ENCODE results near the gene IGFBP1. TPM values are rescaled to one million over a fixed set of nuclear protein-coding genes. Genes with fewer than 3 reads are reported as not detected.

IGFBP1 gene
- total and polyA plus RNA-seq, 8 donors: 0.10 to 0.31 TPM; not detected in 6

DNA sequence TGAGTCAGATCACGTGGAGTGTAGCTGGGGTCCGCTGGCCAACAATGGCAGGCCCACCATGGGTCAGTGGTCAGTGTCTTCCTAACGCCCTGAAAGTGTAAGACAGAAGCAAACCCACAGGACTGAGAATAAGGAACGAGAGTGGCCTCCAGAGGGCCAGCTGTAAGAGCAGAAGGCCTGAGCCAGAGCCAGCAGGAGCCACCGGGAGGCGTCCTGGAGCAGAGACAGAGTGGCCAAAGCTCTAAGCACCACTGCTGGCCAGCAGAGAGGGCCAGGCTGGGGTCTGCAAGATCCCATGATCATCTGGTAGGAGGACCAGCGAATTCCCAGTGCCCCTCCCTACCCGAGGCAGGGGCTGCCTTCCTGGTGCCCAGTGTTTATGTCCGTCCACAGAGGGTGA lies 24.6 kb upstream of the IGFBP1 start:
- ATAC-seq: no peak
- intact Hi-C loops (cut with DNase I): no loop called here
- no peaks in the 10 kb centered on the region for H3K4me1 ChIP-seq

GRCh38 chr7:45865594-45866410 lies 22.5 kb upstream of the IGFBP1 start:
- intact Hi-C loops (cut with DNase I): no loop called here
- H3K27ac ChIP-seq: no peak overlapping the region

More for the DNA sequence above, 24.6 kb upstream of the IGFBP1 start:
- no peaks in the 10 kb centered on the region for H3K9me3 ChIP-seq
- no peaks in the 10 kb centered on the region for H3K27me3 ChIP-seq
- no peaks in the 10 kb centered on the region for H3K36me3 ChIP-seq
- no peak overlapping the region for H3K4me3 ChIP-seq
- no peak for DNase-seq
- no peak for TF ChIP-seq CTCF (IDR thresholded peaks at IDR 0.05)
- H3K27ac ChIP-seq: no peak overlapping the region

DNA sequence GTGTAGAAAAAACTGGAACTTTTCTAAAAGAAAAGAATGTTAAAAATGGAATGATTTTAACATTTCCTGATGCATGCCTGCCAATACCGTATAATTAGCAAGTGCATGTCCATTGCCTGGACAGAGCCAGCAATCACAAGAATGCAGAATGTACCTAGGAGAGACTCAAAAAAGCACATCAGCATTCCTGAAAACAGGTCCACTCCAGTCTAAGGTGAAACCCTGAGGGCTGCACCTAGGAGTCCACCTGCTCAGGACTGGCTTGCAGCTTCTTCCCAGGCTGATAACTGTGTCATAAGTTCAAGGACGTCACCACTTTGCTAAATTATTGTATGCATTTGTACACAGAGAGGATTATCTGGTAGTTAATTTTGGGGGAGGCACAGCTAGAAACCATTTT lies 20.8 kb upstream of the IGFBP1 start:
- H3K4me1 ChIP-seq: no peaks in the 10 kb centered on the region
- no peak for ATAC-seq
- no peaks in the 10 kb centered on the region for H3K27me3 ChIP-seq
- no peak overlapping the region for H3K27ac ChIP-seq
- no peak overlapping the region for H3K4me3 ChIP-seq
- no peak for TF ChIP-seq CTCF (IDR thresholded peaks at IDR 0.05)
- intact Hi-C loops (cut with DNase I): no loop called here
- no peak for DNase-seq
- no peaks in the 10 kb centered on the region for H3K9me3 ChIP-seq
- H3K36me3 ChIP-seq: no peaks in the 10 kb centered on the region

More at GRCh38 chr7:45865594-45866410, 22.5 kb upstream of the IGFBP1 start:
- TF ChIP-seq CTCF (IDR thresholded peaks at IDR 0.05): no peak
- no peaks in the 10 kb centered on the region for H3K27me3 ChIP-seq
- H3K4me1 ChIP-seq: no peaks in the 10 kb centered on the region
- no peak for ATAC-seq
- no peaks in the 10 kb centered on the region for H3K9me3 ChIP-seq
- no peaks in the 10 kb centered on the region for H3K36me3 ChIP-seq
- H3K4me3 ChIP-seq: no peak overlapping the region
- DNase-seq: no peak

DNA sequence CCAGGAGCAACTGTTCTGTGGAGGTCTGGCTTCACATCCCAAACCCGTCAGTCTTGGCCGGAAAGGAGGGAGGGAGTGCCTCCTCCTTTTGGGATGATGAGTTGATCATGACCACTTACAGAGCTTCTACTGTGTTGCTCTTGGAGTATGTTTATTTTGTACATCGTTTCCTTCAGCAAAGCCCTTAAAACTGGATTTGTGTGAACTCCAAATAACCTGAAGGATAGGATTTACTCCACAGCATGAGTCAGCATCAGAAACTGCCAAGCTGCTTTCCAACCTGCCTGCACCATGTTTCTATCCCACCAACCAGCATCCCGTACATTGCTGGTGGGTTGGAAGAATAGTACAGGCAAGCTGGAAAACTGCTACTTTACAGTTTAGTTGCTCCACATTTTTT lies 18.9 kb upstream of the IGFBP1 start:
- intact Hi-C loops (cut with DNase I): no loop called here
- ATAC-seq (no peak), DNase-seq (no peak)
- no peaks in the 10 kb centered on the region for H3K36me3 ChIP-seq
- H3K4me3 ChIP-seq: no peak overlapping the region
- H3K4me1 ChIP-seq: no peaks in the 10 kb centered on the region
- H3K27ac ChIP-seq: no peak overlapping the region
- no peaks in the 10 kb centered on the region for H3K27me3 ChIP-seq
- H3K9me3 ChIP-seq: no peaks in the 10 kb centered on the region
- no peak for TF ChIP-seq CTCF (IDR thresholded peaks at IDR 0.05)

GRCh38 chr7:45872116-45873034 lies 15.9 kb upstream of the IGFBP1 start:
- intact Hi-C loops (cut with DNase I): no loop called here
- no peaks in the 10 kb centered on the region for H3K4me1 ChIP-seq
- no peaks in the 10 kb centered on the region for H3K9me3 ChIP-seq
- ATAC-seq (peak; percentile 29), DNase-seq (no peak)
- H3K27ac ChIP-seq: no peak overlapping the region
- TF ChIP-seq CTCF (IDR thresholded peaks at IDR 0.05): no peak
- H3K27me3 ChIP-seq: no peaks in the 10 kb centered on the region
- no peaks in the 10 kb centered on the region for H3K36me3 ChIP-seq
- no peak overlapping the region for H3K4me3 ChIP-seq

All from left lung (tissue), 10 donors.